Stimulated activated memory B cell treated with anti-CD40 and anti-IgM and Interleukin-4, amounts not matched to agents 10 μg/mL and 1 μg/mL and 100 μg/mL, for 72 hours (primary cell): ENCODE measurements around the gene FADD.
"Not testable (repeated sequence)": the region's sequence is repeated elsewhere in the genome, so short reads cannot be mapped to it uniquely, and the experiment has no call there.

ENCODE experiments used
- ATAC-seq: fragments of 150-1000 bp; cut with Tn5 transposase; 2 replicates; pipeline ENCODE4 v1.10.0; 2021
- H3K27ac Mint-ChIP-seq: one replicate; pipeline ENCODE4 v1.8.0; 2022; ENCODE audit warnings: mild to moderate bottlenecking, mixed read lengths
- H3K27me3 Mint-ChIP-seq: one replicate; pipeline ENCODE4 v1.8.0; 2022; ENCODE audit warnings: mixed read lengths
- H3K36me3 Mint-ChIP-seq: one replicate; pipeline ENCODE4 v1.8.0; 2022; ENCODE audit warnings: mixed read lengths
- H3K4me1 Mint-ChIP-seq: one replicate; pipeline ENCODE4 v1.8.0; 2022; ENCODE audit warnings: mixed read lengths
- H3K4me3 Mint-ChIP-seq: one replicate; pipeline ENCODE4 v1.8.0; 2022; ENCODE audit warnings: mild to moderate bottlenecking, moderate library complexity, mixed read lengths
- H3K9me3 Mint-ChIP-seq: one replicate; pipeline ENCODE4 v1.8.0; 2022; ENCODE audit warnings: mixed read lengths

Gene FADD

DNA sequence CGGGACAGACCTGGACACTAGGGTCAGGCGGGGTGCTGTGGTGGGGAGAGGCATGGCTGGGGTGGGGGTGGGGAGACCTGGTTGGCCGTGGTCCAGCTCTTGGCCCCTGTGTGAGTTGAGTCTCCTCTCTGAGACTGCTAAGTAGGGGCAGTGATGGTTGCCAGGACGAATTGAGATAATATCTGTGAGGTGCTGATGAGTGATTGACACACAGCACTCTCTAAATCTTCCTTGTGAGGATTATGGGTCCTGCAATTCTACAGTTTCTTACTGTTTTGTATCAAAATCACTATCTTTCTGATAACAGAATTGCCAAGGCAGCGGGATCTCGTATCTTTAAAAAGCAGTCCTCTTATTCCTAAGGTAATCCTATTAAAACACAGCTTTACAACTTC is 3.9 kb downstream of the FADD start:
- H3K27ac Mint-ChIP-seq = no peak overlapping the region
- peaks cover 63% of the 10 kb centered on the region for H3K4me1 Mint-ChIP-seq
- ATAC-seq = no peak
- H3K4me3 Mint-ChIP-seq = no peak overlapping the region
- H3K9me3 Mint-ChIP-seq = no peaks in the 10 kb centered on the region
- H3K27me3 Mint-ChIP-seq = no peaks in the 10 kb centered on the region
- peaks cover 50% of the 10 kb centered on the region for H3K36me3 Mint-ChIP-seq

DNA sequence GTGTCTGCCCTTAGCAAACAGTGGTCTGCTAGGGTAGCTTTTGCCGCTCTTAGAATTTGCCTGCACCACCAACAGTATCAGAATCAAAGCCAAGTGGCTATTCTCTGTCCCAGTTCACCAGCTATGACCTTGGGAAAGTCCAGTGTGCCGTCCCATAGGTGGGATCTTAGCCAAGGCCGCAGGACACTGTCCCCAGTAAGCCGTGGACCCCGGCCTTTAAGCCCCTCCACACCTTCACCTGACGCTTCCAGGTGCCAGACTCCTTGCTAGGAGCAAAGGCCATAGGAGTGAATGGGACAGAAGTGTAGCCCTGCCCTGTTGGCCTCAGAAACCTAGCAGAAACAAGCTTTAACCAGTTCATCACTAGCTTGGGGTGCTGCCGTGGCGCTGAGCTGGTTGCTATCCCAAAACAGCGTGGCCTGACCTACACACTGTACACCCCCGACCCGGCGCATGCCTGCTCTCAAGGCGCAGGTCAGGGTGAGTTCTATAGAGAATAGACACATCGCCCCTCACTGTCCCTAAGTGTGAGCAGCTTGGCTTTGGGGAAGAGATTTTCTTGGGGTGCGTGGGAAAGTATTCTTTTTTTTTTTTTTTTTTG is 4.5 kb downstream of the FADD start:
- Mint-ChIP-seq H3K27ac (no peak overlapping the region), H3K36me3 (peaks cover 50% of the 10 kb centered on the region), H3K4me1 (peaks cover 63% of the 10 kb centered on the region), H3K27me3 (no peaks in the 10 kb centered on the region), H3K9me3 (no peaks in the 10 kb centered on the region), H3K4me3 (no peak overlapping the region)
- ATAC-seq = no peak

DNA sequence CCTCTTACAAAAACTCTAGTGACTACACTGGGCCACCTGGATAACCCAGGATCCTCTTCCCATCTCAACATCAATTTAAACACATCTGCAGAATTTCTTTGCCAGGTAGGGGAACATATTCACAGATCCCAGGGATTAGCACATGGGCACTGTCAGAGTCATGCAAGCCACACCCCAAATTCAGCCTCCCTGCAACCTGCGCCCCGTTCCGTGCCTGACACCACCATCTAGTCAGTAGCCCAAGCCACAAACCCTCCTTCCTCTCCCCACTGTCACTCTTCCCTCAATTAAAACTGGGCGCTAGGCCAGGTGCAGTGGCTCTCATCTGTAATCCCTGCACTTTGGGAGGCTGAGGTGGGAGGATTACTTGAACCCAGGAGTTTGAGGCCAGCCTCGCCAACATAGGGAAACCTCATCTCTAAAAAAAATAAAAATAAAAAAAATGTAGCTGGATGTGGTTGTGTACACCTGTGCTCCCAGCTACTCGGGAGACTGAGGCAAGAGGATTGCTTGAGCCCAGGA is 6.4 kb downstream of the FADD start:
- Mint-ChIP-seq H3K36me3 (peaks cover 45% of the 10 kb centered on the region), H3K27me3 (no peaks in the 10 kb centered on the region), H3K4me3 (no peak overlapping the region), H3K27ac (no peak overlapping the region), H3K9me3 (no peaks in the 10 kb centered on the region), H3K4me1 (peaks cover 53% of the 10 kb centered on the region)
- ATAC-seq = no peak

DNA sequence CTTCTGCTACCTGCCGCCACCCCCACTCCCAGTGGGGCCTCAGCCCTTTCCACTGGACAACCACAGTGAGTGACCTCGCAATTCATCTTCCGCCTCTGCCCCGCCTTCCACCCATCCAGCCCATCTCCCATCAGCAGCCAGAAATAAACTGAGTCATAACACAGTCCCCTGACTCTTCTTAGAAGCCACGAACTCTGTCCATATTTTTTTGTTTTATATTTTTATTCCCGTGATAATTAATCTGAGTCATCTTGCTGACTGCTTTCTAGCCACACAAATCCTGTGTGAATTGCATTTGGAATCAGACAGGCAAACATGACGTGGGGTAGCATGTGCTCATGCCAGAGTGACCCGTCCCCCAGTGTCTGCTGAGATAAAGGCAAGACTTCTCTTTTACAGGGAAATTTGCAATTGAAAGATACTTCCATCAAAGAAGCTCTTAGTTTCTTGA is 7.0 kb downstream of the FADD start:
- no peak for ATAC-seq
- Mint-ChIP-seq H3K9me3 (no peaks in the 10 kb centered on the region), H3K27ac (no peak overlapping the region)

DNA sequence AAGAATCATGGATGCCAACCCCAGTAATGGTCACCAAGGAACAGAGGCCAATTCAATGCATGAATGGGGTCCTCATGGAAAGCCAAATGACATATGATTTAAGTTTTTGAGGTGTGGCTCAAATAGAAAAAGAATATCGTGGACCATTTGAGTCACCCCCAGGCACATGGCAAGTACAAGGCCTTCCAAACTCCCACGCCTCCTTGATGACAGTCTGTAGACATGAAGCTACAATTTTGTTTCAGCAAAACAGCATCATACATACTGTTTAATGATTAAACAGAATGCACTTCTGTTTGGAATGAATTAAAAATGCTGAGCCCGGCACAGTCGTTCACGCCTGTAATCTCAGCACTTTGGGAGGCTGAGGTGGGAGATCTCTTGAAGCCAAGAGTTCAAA is 7.4 kb downstream of the FADD start:
- H3K27ac Mint-ChIP-seq = no peak overlapping the region
- peaks cover 43% of the 10 kb centered on the region for H3K4me1 Mint-ChIP-seq
- no peaks in the 10 kb centered on the region for H3K9me3 Mint-ChIP-seq

More for the DNA sequence above, 7.0 kb downstream of the FADD start:
- peaks cover 39% of the 10 kb centered on the region for H3K36me3 Mint-ChIP-seq
- no peak overlapping the region for H3K4me3 Mint-ChIP-seq
- H3K4me1 Mint-ChIP-seq = peaks cover 47% of the 10 kb centered on the region
- H3K27me3 Mint-ChIP-seq = no peaks in the 10 kb centered on the region

DNA sequence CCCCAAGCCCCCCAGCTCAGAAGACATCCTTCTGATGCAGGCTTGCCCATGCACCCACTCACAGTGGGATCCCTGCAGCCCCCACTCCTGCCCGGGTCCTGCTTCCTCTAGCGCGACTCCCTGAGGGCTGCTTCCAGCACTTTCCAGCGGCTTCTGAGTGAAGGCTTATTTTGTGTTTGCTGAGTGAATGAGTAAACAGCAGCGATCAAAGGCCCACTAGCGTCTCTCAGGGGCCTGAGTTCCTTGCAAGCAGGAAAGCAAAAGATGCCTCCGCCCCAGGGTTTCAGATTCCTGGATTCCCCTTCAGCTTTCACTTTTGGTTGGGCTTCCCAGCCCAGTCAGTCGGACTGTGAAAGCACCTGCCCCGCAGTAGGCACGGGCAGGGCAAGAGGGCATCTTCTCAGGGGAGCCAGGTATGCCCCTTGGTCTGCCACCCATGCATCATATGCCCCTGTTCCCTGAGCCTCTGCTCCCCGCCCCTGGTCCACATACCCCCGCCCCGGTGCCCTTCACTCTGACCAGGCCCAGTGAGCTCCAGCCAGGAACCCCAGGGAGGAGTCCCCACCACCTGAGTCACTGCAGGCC is 9.2 kb downstream of the FADD start:
- Mint-ChIP-seq H3K4me1 (peaks cover 26% of the 10 kb centered on the region), H3K36me3 (peaks cover 25% of the 10 kb centered on the region), H3K27ac (peak overlapping the region; percentile 26), H3K9me3 (no peaks in the 10 kb centered on the region), H3K27me3 (no peaks in the 10 kb centered on the region), H3K4me3 (no peak overlapping the region)
- ATAC-seq = no peak

More for the DNA sequence above, 7.4 kb downstream of the FADD start:
- ATAC-seq = no peak
- peaks cover 39% of the 10 kb centered on the region for H3K36me3 Mint-ChIP-seq
- H3K27me3 Mint-ChIP-seq = no peaks in the 10 kb centered on the region
- no peak overlapping the region for H3K4me3 Mint-ChIP-seq

DNA sequence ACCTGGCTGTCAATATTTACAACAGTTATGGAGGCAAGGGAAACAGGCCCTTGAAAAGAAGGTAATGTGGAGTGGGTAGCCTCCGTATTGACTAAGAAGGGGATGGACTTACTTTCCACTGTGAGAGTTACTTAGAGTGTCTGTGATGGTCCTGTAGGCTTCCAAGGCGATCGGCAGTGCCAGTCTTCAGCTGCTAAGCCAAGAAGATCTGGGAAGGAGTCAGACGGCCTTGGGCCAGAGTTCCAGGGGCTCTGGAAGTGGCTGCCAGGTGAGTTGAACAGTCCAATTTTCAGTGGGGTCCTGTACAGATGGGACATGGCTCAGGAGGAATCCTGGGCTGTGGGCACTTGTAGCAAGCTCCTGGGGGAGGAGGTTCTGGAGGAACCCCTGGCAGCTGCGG is 14.3 kb downstream of the FADD start:
- H3K9me3 Mint-ChIP-seq, H3K4me1 Mint-ChIP-seq, H3K4me3 Mint-ChIP-seq, H3K27ac Mint-ChIP-seq, ATAC-seq, H3K27me3 Mint-ChIP-seq, H3K36me3 Mint-ChIP-seq: not testable (repeated sequence)

DNA sequence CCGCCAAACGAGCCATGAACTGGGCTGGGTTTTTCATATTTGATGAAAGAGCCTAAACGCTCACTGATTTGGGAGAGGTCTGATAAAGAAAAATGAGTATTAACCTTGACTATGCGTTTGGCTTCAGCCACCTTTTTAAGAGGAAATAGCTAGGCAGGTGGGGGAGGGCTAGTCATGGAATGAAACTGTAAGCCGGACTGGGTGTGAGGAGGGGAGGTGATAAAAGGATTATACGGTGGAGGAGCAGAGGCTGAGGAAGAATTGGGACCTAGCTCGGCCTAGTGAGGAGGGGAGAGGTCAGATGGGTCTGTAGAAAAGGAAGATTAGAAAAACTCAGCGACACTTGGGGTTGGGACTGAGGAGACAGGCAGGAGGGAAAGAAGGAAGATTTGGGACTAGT is 15.0 kb downstream of the FADD start:
- H3K4me3 Mint-ChIP-seq = not testable (repeated sequence)

DNA sequence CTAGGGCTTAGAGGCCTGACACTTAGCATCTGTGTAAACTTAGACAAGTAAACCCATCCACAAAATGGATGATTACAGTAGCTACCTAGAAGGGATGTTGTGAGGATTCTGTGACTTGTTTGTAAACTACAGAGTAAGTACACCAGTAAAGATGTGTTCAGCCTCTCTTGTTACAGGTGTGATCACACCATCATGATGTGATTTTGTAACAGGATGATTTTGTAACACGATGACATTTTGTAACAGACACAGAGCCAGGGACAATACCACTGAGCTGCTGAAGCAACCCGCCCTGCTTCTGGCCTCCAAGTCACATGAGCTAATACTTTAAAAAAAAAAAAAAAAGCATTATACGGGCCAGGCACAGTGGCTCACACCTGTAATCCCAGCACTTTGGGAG is 17.0 kb downstream of the FADD start:
- no peak for ATAC-seq
- no peaks in the 10 kb centered on the region for H3K9me3 Mint-ChIP-seq
- no peak overlapping the region for H3K27ac Mint-ChIP-seq
- H3K27me3 Mint-ChIP-seq = peaks cover 7% of the 10 kb centered on the region
- H3K36me3 Mint-ChIP-seq = no peaks in the 10 kb centered on the region
- no peaks in the 10 kb centered on the region for H3K4me1 Mint-ChIP-seq
- no peak overlapping the region for H3K4me3 Mint-ChIP-seq

More for the DNA sequence above, 15.0 kb downstream of the FADD start:
- H3K9me3 Mint-ChIP-seq, H3K36me3 Mint-ChIP-seq, ATAC-seq, H3K27me3 Mint-ChIP-seq, H3K27ac Mint-ChIP-seq, H3K4me1 Mint-ChIP-seq: not testable (repeated sequence)

DNA sequence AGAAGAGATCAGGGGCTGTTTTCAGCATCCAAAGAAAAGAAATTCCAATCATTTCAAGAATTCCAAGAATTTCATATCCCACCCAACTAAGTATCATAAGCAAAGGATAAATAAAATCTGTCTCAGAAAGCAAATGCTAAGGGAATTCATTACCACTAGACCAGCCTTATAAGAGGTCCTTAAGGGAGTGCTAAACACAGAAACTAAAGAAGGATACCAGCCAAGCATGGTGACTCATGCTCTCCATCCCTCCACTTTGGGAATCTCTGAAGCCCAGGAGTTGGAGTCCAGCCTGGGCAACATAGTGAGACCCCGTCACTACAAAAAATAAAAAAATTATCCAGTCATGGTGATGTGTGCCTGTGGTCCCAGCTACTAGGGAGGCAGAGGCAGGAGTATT is 17.8 kb downstream of the FADD start:
- H3K27me3 Mint-ChIP-seq = peaks cover 12% of the 10 kb centered on the region
- no peak for ATAC-seq
- H3K27ac Mint-ChIP-seq = no peak overlapping the region
- no peaks in the 10 kb centered on the region for H3K36me3 Mint-ChIP-seq
- no peaks in the 10 kb centered on the region for H3K9me3 Mint-ChIP-seq
- no peaks in the 10 kb centered on the region for H3K4me1 Mint-ChIP-seq
- H3K4me3 Mint-ChIP-seq = no peak overlapping the region

DNA sequence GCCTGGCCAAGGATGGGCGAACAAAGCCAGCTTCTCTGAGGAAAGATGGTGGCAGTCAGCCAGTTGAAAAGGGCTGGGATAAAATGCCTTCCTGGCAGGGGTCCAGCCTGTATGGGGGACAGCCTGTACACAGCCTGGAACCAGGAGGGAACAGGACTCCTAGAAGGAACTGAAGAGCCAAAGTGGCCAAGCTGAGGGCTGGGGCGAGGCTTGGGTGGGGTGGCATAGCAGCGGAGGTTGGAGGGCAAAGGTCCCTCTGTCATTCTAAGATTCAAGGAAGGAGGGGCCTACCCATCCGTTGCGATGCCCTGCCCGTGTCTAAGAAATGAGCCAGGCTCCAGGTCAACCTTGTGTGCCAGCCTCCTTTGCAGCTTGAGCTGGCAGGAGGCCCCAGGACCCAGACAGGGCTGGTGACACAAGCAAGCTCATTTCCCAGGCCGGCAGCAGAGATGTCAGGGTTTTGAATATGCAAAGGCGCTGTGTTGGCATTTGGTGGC is 22.6 kb downstream of the FADD start:
- Mint-ChIP-seq H3K9me3 (no peaks in the 10 kb centered on the region), H3K4me1 (no peaks in the 10 kb centered on the region), H3K27ac (no peak overlapping the region), H3K27me3 (peaks cover 12% of the 10 kb centered on the region), H3K36me3 (no peaks in the 10 kb centered on the region), H3K4me3 (no peak overlapping the region)
- no peak for ATAC-seq

DNA sequence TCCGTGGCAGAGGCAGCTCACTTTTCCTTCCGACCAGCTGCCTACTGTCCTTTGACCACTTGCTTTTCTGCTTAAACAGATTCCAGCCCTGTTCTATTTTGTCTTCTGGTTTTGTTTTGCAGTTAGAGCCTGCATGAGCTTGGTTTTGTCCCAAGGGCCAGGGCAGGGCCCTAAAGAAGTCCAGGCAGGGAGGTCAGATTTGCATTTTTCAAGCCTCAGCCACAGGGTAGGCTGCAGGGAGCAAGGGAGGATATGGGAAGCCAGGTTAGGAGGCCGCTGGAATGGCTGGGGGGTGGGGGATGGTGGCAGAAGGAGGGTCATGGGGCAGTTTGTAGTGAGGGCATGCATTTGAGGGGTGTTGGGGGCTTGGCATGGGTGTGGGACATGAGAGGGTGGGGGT is 23.1 kb downstream of the FADD start:
- Mint-ChIP-seq H3K27ac (no peak overlapping the region), H3K4me1 (no peaks in the 10 kb centered on the region), H3K27me3 (peaks cover 12% of the 10 kb centered on the region), H3K4me3 (no peak overlapping the region), H3K9me3 (no peaks in the 10 kb centered on the region), H3K36me3 (no peaks in the 10 kb centered on the region)
- no peak for ATAC-seq

DNA sequence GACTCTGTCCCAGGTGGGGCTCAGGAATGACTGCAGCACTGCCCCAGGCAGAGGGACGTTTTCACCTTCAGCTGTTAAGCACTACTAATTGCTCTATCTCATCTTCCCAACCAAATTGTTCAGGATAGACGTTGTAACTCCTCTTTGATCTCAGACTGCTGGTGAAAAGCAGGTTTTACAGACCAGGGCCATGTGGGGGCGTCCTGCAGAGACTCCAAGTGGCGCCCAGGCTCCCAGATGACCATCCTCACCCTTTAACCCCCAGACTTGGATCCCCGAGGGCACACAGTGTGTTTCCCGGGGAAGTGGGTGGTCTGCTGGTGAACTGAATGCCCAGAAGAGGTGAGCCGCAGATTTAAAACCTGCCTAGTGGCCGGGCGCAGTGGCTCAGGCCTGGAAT is 23.9 kb downstream of the FADD start:
- Mint-ChIP-seq H3K27me3 (peaks cover 12% of the 10 kb centered on the region), H3K36me3 (no peaks in the 10 kb centered on the region), H3K27ac (no peak overlapping the region), H3K9me3 (no peaks in the 10 kb centered on the region), H3K4me1 (no peaks in the 10 kb centered on the region), H3K4me3 (no peak overlapping the region)
- ATAC-seq = no peak

DNA sequence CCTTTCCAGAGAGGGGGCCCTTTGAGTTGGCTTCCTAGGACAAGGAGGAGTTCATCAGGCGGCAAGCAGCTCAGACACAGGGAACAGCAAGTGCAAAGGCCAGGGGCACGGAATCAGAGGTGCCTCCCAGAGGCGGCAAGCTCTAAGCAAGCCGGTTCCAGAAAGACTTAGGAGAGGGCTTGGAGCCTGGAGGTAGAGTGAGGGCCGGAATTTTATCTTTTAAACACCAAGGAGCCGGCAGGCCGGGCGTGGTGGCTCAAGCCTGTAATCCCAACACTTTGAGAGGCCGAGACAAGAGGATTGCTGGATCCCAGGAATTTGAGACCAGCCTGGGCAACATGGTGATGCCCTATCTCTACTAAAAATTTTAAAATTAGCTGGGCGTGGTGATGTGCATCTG is 26.6 kb downstream of the FADD start:
- H3K27ac Mint-ChIP-seq = no peak overlapping the region
- H3K4me1 Mint-ChIP-seq = no peaks in the 10 kb centered on the region
- H3K4me3 Mint-ChIP-seq = no peak overlapping the region
- H3K9me3 Mint-ChIP-seq = no peaks in the 10 kb centered on the region
- no peak for ATAC-seq
- H3K36me3 Mint-ChIP-seq = no peaks in the 10 kb centered on the region
- peaks cover 26% of the 10 kb centered on the region for H3K27me3 Mint-ChIP-seq

DNA sequence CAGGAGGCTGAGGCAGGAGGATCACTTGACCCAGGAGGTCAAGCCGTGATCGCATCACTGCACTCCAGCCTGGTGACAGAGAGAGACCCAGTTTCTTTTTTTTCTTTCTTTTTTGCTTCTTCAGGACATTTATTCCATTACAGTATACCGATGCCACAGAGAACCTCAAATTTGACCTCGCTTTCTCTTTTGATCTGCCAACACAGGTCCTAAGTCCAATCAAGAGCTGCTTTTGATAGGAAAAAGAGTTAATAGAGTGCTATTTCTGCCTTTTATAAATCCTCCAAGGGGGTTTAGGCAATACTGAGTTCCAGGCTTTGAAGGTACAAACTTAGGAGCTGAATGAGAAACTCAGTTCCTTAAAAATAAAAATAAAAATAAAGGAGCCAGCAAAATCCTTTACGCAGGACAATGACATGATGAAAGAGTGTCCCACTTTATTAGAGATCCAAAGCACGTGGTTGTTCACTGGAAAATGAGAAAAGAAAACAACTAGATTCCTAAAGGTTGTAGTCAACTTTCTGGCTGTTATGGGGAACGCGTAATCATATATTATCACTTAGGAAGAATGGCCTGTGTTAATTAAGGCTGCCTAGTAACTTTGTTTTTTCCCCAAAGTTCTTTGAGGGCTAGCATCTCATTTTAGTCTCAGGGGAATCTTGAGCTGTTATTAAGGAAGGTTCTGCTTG is 27.2 kb downstream of the FADD start:
- no peaks in the 10 kb centered on the region for H3K36me3 Mint-ChIP-seq
- no peaks in the 10 kb centered on the region for H3K4me1 Mint-ChIP-seq
- no peak for ATAC-seq
- H3K9me3 Mint-ChIP-seq = no peaks in the 10 kb centered on the region
- H3K27ac Mint-ChIP-seq = no peak overlapping the region
- peaks cover 24% of the 10 kb centered on the region for H3K27me3 Mint-ChIP-seq
- H3K4me3 Mint-ChIP-seq = no peak overlapping the region
